ENCODE results near the gene TDRD7. TPM values are rescaled to one million over a fixed set of nuclear protein-coding genes. Genes with fewer than 3 reads are reported as not detected.

Gene TDRD7
- total and polyA plus RNA-seq, 9 of the 15 experiments (the other 6 are each of a cell fraction or from before 2014, with no cell fraction given) = 2.2 to 7.7 (median 5.2) TPM

GRCh38 chr9:97510797-97511654 is 99.1 kb downstream of the TDRD7 start (continued):
- TF ChIP-seq SMARCE1 (IDR thresholded peaks at IDR 0.05) (peak; percentile 36; the same call in 1 of the 2 replicates), TEAD4 (IDR thresholded peaks at IDR 0.05; ENCODE audit: low read length) (no peak), TEAD4 (CRISPR knock-in tag; IDR thresholded peaks at IDR 0.05; ENCODE audit: borderline replicate concordance) (no peak), JUN (IDR thresholded peaks at IDR 0.05; ENCODE audit: borderline replicate concordance, low read depth, low read length) (peak; percentile 69; the same call in 1 of the 2 replicates), JUN (CRISPR knock-in tag; IDR thresholded peaks at IDR 0.05; ENCODE audit: borderline replicate concordance) (no peak), CEBPB (tag; IDR thresholded peaks at IDR 0.05) (no peak), ZSCAN29 (IDR thresholded peaks at IDR 0.05) (no peak), ATF3 (IDR thresholded peaks at IDR 0.05) (peak; percentile 91), ATF3 (CRISPR knock-in tag; conservative IDR thresholded peaks at IDR 0.05) (no peak), ZNF224 (CRISPR knock-in tag; IDR thresholded peaks at IDR 0.05) (no peak), ZBTB8A (IDR thresholded peaks at IDR 0.05; ENCODE audit: partially characterized antibody) (no peak), TAF9B (IDR thresholded peaks at IDR 0.05; ENCODE audit: partially characterized antibody) (peak; percentile 74), BRCA1 (IDR thresholded peaks at IDR 0.05) (no peak), BRCA1 (CRISPR knock-in tag; IDR thresholded peaks at IDR 0.05) (no peak), U2AF1 (optimal IDR thresholded peaks at IDR 0.05; ENCODE audit: low read depth, low read length) (no peak), NR2C1 (IDR thresholded peaks at IDR 0.05) (no peak), NR2C1 (tag; IDR thresholded peaks at IDR 0.05) (peak; percentile 79), TBL1XR1 (IDR thresholded peaks at IDR 0.05; ENCODE audit: low read length in 2 of 2) (0 out of 4 replicates have a peak, but pooled peaks of 1 of the 2 experiments have one; percentile 19), ETV5 (CRISPR knock-in tag; IDR thresholded peaks at IDR 0.05; ENCODE audit: low read depth) (0 out of 2 replicates have a peak, but pooled peaks have one; percentile 35), CHD4 (IDR thresholded peaks at IDR 0.05; ENCODE audit: insufficient read depth, insufficient replicate concordance, low read depth, low read length, poor library complexity, severe bottlenecking) (no peak), HNRNPL (IDR thresholded peaks at IDR 0.05; ENCODE audit: low read depth, low read length) (no peak), BHLHE40 (IDR thresholded peaks at IDR 0.05; ENCODE audit: low read length) (peak; percentile 72), TCF3 (CRISPR knock-in tag; IDR thresholded peaks at IDR 0.05) (peak; percentile 71; the same call in 1 of the 2 replicates)
- TF ChIP-seq, protein P1, sequence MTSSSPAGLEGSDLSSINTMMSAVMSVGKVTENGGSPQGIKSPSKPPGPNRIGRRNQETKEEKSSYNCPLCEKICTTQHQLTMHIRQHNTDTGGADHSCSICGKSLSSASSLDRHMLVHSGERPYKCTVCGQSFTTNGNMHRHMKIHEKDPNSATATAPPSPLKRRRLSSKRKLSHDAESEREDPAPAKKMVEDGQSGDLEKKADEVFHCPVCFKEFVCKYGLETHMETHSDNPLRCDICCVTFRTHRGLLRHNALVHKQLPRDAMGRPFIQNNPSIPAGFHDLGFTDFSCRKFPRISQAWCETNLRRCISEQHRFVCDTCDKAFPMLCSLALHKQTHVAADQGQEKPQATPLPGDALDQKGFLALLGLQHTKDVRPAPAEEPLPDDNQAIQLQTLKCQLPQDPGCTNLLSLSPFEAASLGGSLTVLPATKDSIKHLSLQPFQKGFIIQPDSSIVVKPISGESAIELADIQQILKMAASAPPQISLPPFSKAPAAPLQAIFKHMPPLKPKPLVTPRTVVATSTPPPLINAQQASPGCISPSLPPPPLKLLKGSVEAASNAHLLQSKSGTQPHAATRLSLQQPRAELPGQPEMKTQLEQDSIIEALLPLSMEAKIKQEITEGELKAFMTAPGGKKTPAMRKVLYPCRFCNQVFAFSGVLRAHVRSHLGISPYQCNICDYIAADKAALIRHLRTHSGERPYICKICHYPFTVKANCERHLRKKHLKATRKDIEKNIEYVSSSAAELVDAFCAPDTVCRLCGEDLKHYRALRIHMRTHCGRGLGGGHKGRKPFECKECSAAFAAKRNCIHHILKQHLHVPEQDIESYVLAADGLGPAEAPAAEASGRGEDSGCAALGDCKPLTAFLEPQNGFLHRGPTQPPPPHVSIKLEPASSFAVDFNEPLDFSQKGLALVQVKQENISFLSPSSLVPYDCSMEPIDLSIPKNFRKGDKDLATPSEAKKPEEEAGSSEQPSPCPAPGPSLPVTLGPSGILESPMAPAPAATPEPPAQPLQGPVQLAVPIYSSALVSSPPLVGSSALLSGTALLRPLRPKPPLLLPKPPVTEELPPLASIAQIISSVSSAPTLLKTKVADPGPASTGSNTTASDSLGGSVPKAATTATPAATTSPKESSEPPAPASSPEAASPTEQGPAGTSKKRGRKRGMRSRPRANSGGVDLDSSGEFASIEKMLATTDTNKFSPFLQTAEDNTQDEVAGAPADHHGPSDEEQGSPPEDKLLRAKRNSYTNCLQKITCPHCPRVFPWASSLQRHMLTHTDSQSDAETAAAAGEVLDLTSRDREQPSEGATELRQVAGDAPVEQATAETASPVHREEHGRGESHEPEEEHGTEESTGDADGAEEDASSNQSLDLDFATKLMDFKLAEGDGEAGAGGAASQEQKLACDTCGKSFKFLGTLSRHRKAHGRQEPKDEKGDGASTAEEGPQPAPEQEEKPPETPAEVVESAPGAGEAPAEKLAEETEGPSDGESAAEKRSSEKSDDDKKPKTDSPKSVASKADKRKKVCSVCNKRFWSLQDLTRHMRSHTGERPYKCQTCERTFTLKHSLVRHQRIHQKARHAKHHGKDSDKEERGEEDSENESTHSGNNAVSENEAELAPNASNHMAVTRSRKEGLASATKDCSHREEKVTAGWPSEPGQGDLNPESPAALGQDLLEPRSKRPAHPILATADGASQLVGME (CRISPR knock-in tag; IDR thresholded peaks at IDR 0.05) = no peak

All from K562 (cell line).